GM06990 (cell line): ENCODE measurements around the gene PATZ1.

ENCODE experiments used
- DNase-seq: peaks from one replicate; pipeline ENCODE4 v3.0.0-alpha.2; 2011; ENCODE audit not compliant: insufficient read length; ENCODE audit errors: extremely low read depth
- H3K27me3 ChIP-seq: replicated peaks from 2 replicates; pipeline ENCODE4 v1.6.0; 2011; ENCODE audit warnings: low read length; ENCODE audit not compliant: control insufficient read depth, insufficient read depth
- H3K36me3 ChIP-seq: 2 replicates; pipeline ENCODE4 v1.5.1; 2011; ENCODE audit warnings: low read length; ENCODE audit not compliant: control insufficient read depth, insufficient read depth
- H3K4me3 ChIP-seq: replicated peaks from 2 replicates; pipeline ENCODE4 v1.5.1; 2011; ENCODE audit warnings: low read depth, mild to moderate bottlenecking, control low read depth, low read length
- CTCF ChIP-seq: IDR thresholded peaks from 2 replicates; pipeline ENCODE4 v1.5.1; 2011; ENCODE audit warnings: low read length, control low read depth, mild to moderate bottlenecking, inconsistent platforms; ENCODE audit not compliant: insufficient read depth, poor library complexity, severe bottlenecking

Gene PATZ1

GRCh38 chr22:31340765-31341247 lies 5.3 kb downstream of the PATZ1 start:
- no peak for DNase-seq
- no peaks in the 10 kb centered on the region for H3K27me3 ChIP-seq
- H3K36me3 ChIP-seq = peaks cover 36% of the 10 kb centered on the region
- TF ChIP-seq CTCF = no peak
- H3K4me3 ChIP-seq = no peak overlapping the region

GRCh38 chr22:31340360-31340759 lies 5.8 kb downstream of the PATZ1 start:
- no peak for TF ChIP-seq CTCF
- peaks cover 36% of the 10 kb centered on the region for H3K36me3 ChIP-seq
- H3K4me3 ChIP-seq = no peak overlapping the region
- no peaks in the 10 kb centered on the region for H3K27me3 ChIP-seq
- DNase-seq = no peak

DNA sequence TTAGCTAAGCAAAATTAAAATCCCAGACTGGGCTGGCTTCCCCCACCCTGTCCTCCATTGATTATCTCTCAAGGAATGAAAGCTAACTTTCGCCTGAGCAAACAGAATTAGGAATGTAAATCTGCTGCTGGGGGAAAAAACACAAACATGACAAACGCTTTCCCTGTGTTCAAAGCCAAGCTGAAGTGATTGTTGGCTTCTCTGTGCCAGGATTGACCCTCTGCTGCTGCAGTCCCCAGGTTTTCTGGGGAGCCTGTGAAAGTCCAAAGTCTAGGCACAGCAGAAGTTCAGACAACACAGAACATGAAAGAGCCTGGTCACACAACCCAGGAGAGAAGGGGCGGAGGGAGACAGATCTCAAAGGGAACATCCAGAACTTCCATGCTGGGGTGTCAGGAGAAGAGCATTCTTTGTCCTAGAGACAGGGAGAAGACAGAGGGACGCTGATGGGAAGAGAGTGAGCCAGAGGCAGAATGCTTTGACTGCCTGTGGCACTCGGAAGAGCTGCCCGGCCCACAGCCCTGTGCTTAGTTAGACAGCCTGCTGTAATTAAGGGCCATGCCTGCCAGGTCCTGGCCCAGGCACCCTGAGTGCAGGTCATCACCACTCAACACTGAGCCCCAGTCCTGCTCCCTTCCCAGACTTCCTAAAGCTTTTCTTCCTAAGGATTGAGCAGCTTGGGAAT lies 6.9 kb downstream of the PATZ1 start:
- Histone ChIP-seq H3K36me3 (peaks cover 44% of the 10 kb centered on the region), H3K27me3 (no peaks in the 10 kb centered on the region), H3K4me3 (no peak overlapping the region)
- no peak for TF ChIP-seq CTCF
- no peak for DNase-seq

- TF ChIP-seq CTCF = no peak
- Histone ChIP-seq H3K27me3 (no peaks in the 10 kb centered on the region), H3K36me3 (peaks cover 55% of the 10 kb centered on the region), H3K4me3 (no peak overlapping the region)
- DNase-seq = no peak
Observed at GRCh38 chr22:31337178-31337577, 9.0 kb downstream of the PATZ1 start.

GRCh38 chr22:31334329-31334728 lies 11.8 kb downstream of the PATZ1 start:
- DNase-seq = no peak
- TF ChIP-seq CTCF = no peak
- no peaks in the 10 kb centered on the region for H3K27me3 ChIP-seq
- no peak overlapping the region for H3K4me3 ChIP-seq
- peaks cover 41% of the 10 kb centered on the region for H3K36me3 ChIP-seq

GRCh38 chr22:31333641-31334040 lies 12.5 kb downstream of the PATZ1 start:
- no peak for DNase-seq
- peaks cover 45% of the 10 kb centered on the region for H3K36me3 ChIP-seq
- TF ChIP-seq CTCF = no peak
- H3K4me3 ChIP-seq = no peak overlapping the region
- H3K27me3 ChIP-seq = no peaks in the 10 kb centered on the region
